MV-4-11 (cell line): ENCODE data around the gene RNF212B.
"Not testable (repeated sequence)": the region's sequence is repeated elsewhere in the genome, so short reads cannot be mapped to it uniquely, and the experiment has no call there.

Experiments used
- DNase-seq: peaks from one replicate; lab custom pipeline; 2025; lab: John Stamatoyannopoulos, UW

RNF212B gene

DNA sequence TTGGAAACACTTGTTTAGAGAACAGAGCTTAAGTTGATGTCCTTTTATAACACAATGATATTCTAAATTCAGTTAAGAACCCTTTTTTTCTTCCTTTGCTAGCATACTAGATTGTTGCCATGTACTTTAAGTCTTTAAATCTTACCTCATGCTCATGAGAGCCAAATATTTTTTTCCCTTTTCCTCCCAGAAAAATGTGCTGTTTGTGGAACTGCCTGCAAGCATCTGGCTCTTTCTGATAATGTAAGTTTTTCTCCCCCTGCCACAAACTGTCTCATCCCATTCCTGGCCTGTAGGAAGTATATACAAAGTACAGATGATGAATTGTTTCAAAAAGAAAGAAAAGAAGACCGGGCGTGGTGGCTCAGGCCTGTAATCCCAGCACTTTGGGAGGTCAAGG lies 5.3 kb downstream of the RNF212B start:
- no peak for DNase-seq

DNA sequence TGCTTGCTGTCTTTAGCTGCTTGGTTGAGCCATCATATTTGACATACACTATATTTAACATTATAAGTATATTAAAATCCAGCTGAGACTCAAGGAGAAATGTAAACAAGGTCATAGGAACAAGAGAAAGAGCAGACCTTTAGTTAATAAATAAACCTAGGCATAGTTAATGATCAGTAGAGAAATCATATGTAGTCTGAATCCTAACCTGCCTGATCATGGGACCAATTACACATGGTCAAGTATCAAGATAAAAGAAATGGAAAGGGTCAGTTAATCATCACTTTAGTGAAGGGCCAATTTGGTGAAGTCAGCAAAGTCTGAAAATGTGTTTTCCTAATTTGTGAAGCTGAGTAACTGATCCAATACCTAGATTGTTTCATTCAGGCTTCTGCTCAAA lies 7.5 kb downstream of the RNF212B start:
- DNase-seq: no peak

DNA sequence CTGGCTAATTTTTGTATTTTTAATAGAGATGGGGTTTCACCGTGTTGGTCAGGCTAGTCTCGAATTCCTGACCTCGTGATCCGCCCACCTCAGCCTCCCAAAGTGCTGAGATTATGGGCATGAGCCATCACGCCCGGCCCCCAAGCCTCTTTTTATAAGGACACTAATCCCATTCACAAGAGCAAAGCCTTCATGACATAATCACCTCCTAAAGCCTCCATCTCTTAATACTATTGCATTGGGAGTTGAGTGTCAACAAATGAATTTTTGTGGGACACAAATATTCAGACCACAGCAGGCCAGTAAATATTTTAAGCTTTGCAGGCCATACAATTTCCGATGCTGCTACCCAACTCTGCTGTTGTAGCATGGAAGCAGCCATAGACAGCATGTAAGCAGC lies 10.9 kb downstream of the RNF212B start:
- DNase-seq: no peak

DNA sequence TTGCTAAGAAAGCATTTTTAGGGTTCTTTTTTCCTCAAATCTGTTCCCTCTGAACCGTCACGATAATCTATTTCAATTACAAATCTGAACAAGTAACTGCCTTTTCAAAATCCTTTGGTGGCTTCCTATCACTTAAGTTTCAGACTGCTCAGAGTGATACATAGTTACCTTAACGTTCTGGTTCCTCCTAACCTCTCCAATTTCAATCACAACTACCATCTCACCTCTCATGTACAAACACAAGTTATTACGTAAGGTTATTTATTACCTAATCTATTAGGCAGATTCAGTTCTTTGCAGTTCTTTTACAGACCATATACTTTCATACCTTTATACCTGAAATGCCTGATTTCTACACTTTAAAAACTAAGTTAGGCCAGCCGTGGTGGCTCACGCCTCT lies 12.1 kb downstream of the RNF212B start:
- DNase-seq: no peak

DNA sequence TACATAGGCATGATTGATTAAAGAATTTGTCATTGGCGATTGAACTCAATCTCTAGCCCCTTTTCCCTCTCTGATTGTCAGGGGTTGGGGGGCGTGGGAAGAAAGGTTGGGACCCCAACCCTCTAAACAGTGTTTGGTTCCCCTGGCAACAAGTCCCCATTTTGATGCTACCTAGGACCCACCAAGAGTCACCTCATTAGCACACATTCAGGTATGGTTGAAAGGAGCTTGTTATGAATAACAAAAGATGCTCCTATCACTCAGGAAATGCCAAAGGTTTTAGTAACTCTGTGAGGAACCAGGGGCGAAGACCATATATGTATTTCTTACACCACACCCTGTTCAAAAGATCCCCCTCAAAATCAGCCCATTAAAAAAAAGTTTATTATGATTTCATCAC lies 14.3 kb downstream of the RNF212B start:
- DNase-seq: no peak

DNA sequence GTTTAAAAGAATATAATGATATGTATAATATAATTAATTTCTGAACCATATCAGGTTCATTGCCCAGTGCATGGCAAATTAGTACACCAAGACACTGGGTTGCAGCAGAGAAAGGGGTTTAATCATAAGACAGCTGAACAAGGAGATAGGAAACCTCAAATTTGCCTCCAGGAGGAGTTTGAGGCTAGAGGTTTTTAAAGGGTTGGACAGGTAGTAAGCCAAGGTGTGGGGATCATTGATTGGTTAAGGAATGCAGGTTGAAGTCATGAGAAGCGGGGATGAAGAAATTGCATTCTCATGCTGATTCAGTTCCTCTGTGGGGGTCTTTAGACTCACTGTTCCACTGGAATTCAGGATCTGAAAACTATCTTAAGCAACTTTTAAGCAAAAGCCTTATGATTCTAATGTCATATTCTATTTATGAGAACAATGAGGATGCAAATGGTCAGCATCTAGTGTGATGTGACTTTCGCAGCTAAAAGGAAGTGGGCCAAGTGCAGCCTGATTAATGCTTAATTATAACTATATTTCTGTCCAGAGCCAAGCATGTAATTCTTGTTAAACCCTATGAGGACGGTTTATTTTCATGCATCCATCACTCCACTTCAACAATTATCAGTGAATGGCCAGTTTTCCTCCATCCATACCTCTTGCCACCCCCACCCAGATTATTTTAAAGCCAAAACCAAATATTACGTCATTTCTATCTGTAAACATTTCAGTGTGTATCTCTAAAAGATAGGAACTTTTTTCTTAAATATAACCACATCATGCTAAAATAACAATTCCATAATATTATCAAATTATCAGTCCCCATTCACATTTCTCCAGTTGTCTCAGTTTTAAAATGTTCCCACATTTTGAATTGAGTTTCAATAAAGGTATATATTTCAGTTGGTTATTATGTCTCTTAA lies 14.9 kb downstream of the RNF212B start:
- DNase-seq: no peak

DNA sequence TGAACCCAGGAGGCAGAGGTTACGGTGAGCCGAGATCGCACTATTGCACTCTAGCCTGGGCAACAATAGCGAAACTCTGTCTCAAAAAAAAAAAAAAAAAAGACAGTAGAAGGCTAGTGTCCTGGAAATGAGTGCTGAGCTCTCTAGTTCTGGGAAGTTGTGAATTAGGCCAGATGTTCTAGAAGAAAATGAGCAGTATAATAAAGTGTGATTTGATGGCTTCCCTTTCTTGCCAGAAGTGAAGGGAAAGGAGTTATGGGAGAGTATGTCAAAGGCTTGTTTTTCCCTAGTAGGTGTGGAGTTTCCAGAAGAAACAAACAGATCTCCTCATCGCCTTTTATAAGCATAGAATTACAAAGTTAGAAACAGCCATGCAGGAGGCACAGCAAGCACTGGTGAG lies 20.5 kb downstream of the RNF212B start:
- no peak for DNase-seq

DNA sequence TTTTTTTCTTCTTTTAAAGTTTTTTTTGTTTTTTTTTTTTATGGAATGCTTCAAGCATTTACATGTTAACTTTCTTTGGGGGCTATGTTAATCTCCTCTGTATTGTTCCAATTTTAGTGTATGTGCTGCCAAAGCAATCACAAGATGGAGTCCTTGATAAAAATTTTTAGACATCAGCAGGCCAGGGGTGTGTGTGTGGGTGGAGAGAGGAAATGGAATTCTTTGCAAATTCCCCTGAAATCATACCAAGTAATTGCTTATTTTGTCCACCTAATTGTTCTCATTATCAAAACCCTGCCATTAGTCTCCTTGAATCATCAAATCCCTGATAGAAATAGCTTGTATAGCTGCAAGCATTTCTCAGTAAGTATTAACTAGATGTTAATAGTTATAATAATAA lies 21.7 kb downstream of the RNF212B start:
- no peak for DNase-seq

DNA sequence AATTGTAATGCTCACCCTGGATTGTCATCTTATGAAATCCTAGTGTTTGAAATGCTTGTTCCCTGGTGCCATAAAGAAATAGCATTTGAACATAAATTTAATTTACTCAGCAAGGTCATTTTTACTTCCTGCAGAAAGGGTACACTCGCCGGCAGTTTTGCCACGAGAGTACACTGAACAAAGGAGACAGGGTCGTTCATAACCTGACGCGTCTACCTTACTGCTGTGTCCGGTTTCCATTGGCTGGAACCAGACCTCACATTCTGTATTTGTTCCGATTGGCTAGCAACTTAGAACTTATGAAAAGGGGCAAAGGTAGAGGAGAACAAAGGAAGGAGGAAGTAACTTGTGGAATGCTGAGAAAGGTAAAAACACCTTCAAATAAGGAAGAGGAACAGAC lies 23.1 kb downstream of the RNF212B start:
- not testable (repeated sequence) for DNase-seq

DNA sequence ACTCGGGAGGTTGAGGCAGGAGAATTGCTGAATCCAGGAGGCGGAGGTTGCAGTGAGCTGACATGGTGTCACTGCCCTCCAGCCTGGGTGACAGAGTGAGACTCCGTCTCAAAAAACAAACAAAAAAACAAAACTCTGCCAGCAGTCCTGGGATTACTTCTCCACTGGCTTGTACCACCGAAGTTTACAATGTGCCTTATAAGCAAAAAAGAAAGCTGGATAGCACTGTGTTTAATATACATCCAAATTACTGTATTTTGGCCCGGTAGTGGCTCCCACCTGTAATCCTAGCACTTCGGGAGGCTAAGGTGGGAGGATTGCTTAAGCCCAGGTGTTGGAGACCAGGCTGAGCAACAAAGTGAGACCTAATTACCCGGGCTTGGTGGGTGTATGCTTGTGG lies 31.5 kb downstream of the RNF212B start:
- no peak for DNase-seq

DNA sequence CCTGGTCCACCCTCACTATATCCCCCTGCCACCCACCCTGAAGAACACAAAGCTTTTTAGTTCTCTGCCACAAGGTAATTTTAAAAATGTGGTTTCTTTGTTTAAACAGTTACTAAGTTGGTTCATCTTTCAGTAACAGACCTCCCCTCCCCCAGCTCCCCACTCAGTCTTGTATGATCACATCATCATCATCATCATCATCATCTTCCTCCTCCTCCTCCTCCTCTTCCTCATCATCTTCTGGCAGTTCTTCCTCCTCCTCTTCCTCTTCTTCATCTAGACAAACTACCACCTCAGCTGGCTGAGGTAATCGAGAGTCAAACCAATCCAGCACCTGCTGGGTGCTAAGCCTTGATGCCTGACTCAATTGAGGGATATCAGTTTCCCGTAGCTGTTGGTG lies 37.7 kb downstream of the RNF212B start:
- DNase-seq: no peak

DNA sequence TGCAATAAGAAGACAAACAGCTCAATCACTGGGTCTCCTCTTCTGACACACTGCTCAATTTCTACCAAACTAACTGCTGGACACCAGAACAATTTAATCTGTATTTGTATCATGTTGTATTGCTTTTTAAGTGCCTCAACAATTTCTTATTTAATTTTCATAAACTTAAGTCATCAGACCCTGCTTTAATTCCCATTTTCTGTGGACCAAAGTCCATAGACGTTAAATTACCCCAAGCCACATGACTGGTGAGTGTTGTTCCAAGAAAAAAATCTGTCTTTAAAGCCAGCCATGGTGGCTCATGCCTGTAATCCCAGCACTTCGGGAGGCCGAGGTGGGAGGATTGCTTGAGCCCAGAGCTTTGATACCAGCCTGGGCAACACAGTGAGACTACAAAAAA lies 39.5 kb downstream of the RNF212B start:
- no peak for DNase-seq

DNA sequence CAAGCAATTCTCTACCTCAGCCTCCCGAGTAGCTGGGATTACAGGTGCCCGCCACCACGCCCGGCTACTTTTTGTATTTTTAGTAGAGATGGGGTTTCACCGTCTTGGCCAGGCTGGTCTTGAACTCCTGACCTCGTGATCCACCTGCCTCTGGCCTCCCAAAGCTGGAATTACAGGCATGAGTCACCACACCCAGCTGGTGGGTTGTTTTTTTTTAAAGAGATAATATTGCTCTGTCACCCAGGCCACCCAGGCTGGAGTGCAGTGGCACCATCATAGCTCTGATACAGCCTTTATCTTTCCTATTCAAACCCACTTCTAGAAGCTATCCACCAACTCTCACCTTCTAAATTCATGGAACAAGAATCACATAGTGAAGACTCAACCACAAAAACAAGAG lies 40.2 kb downstream of the RNF212B start:
- DNase-seq: not testable (repeated sequence)

DNA sequence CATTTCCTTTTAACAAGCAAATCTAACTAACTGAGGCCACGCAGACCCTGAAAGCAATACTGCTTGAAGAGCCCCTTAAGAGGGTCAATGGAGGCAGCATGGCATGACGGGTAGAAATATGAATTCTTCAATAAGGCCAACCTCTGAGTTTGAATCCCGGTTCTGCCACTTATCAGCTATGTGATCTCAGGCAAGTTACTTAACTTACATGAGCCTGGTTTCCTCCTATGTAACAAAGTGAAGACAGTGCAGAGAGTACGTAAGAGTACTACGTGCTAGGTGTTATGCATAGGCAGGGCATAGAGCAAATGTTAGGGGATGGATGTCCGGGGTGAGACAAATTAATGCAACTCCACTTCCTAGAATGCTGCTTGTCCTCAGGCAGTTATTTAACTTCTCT lies 43.5 kb downstream of the RNF212B start:
- no peak for DNase-seq

DNA sequence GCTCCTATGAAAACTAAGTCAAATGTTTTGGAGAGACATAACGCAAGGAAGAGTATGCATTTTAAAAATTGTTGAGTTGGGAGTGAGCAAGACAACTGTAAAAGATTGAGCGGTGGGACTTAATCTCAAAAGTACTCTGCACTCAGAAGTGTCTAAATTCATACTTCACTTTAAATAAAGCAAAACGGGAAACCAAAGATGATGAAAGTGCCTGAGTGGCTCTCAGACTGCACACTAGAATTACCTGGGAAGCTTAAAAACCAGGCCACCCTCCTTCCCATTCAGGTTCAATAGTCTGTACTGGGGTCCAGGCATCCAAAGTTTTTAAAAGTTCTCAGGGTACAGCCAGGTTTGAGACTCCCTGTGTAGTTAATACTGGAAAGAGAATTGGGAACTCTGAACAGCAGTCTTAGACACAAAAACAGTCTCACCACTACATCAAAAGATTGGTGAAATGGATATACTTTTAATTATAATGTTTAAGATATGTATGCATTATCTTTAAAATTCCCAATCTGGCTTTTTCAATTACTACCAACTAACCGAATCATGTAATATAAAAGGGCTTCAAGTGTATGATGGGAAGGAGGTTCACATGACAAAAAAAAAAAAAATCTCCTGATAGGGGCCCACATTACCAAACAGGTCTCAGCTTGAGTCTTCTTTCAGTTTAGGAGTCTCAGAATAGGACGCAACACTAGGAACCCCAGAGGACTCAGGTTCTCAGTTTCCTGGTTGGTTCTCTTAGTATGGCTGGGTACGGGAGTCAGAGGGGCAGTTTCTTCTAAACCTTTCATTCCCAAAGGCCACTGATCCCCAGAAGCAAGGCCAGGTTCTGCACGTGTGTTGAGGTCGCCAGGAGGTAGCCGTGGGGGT lies 47.2 kb downstream of the RNF212B start:
- DNase-seq: no peak

DNA sequence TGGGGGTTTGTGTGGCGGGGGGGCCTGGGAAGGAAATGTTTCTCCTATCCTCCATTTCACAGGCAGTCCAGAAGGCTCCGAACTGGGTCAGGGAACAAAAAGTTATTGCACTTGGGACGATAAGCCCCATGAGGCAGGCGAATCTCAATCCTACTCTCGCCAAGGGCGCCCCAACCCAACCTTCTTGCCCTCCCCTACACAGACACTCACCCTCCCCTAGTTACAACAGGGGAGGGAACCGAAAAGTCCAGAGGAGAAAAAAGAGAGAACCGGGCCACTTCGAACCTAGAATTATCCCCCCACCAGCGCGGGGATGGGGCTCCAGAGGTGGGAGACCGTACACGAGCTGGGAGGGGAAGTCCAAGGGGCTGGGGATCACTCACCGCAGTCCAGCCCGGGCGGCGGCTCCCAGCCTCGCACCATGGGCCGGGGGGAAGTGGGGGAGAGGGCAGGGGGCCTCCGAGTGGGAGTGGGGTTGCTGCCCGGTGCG lies 47.8 kb downstream of the RNF212B start:
- DNase-seq: no peak

DNA sequence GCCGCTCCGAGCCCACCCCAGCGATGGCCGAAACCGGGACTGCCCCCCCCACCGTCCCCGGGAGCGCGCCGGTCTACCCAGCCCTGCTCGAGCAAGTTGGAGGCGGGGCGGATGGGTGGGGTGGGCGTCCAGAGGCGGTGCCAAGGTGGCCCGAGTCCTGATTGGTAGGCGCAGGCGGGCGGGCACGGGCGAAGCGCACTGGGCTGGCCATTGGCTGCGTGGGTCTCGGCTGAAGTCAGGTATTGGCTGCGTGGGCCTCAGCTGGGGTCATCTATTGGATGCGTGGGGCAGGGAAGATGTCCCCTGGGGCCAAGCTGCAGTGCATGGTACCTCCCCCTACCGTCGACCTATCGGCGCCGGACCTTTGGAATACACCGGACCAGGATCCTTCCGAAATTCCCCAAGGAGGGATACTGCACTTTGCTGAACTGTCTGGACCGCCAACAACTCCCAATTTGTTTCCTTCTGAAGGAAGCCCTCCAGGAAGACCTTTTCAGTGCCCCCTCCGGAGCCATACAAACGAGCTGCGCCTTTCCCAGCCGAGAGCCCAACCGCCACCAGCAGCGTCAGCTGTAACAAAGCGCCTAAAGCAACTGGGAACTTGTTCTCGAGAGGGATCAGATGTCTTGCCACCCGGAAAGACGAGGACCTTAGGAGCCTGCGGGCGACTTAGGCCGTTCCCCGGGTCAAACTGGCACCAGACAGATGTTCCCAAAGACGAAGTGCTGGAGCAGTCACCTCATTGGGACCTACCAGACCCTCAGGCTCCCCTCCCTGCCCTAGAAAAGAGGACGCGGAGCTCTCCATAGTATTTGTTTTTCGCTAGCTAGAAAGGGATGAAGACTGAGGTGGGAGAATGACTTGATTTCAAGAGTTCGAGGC lies 48.5 kb downstream of the RNF212B start, which contains the start of gene HOMEZ:
Gene HOMEZ (minus strand): TSS at position 113 of the 882 bp plus-strand sequence. CDS start 180 bp downstream, outside the sequence.
- DNase-seq: peak; percentile 98

DNA sequence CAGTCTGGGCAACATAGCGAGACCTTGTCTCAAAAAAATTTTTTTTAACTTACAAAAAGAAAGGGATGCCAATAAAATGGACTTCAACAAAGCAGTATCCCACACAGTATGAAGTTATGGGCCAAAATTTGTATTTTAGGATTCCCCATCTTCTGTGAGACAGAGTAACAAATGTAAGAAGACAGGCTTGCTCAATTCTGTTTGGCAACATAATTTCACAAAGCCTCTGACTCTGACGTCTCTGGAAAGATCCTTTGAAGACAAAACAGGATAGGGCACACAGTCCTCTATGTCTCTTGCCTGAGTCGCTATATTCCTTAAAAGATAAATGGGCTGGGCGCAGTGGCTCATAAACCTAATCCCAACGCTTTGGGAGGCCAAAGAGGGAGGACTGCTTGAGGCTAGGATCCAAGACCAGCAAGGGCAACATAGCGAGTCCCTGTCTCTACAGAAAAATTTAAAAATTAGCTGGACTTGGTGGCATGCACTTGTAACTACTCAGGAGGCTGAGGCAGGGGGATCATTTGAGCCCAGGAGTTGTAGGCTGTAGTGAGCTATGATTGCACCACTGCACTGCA lies 49.3 kb downstream of the RNF212B start:
- DNase-seq: no peak

DNA sequence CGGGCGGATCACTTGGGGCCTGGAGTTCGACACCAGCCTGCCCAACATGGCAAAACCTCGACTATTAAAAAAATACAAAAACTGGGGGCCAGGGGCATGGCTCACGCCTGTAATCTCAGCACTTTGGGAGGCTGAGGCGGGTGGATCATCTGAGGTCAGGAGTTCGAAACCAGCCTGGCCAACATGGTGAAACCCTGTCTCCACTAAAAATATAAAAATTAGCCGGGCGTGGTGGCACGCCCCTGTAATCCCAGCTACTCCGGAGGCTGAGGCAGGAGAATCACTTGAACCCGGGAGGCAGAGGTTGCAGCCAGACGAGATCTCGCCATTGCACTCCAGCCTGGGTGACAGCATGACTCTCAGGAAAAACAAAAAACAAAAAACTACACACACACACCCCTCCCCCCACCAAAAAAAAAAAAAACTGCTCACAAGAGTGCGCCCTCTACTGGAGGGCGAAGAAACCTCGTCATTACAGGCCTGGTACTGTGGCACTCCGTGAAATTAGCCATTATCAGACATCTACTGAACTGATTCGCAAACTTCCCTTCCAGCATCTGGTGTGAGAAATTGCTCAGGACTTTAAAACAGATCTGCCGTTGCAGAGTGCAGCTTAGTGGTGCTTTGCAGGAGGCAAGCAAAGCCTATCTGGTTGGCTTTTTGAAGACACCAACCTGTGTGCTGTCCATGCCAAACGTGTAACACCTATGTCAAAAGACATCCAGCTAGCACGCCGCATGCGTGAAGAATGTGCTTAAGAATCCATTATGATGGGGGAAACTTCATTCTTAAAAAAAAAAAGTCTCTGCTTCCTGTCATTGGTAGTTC lies 57.2 kb downstream of the RNF212B start:
- DNase-seq: peak; percentile 56

DNA sequence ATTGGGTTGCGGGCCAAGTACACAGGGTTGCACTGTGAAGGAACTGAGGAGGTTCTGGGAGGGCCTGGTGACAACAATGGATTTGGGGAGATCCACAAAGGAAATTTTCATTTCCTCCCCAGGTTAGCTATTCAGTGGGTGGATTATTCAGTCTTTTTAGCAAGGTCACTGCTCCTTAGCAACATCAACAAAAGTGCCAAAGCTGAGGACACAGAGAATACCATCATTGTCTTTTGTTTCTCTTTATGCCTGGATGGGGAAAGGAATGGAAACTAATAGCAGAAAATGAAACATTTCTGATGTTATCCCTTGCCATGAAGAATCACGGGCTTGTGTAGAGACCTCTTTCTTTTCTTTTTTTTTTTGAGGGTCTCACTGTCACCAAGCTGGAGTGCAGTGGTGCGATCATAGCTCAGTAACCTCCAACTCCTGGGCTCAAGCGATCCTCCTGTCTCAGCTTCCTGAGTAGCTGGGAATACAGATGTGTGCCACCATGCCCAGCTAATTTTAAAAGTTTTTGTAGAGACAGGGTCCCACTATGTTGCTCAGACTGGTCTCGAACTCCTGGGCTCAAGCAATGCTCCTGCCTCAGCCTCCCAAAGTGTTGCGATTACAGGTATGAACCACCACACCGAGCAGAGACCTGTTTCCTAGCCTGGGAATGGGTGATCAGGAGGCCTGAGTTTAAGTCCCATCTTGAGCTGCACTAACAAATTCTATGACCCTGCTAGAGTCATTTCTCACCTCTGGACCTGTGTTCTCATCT lies 58.5 kb downstream of the RNF212B start:
- no peak for DNase-seq
